GM19468 (cell line): Measurements from ENCODE around the gene ZNF224.

ENCODE experiments used
- ATAC-seq: cut with Tn5 transposase; IDR thresholded peaks from one replicate; pipeline ENCODE4 v1.9.1; 2021; ENCODE audit warnings: mild to moderate bottlenecking, moderate library complexity, moderate number of reproducible peaks; ENCODE audit not compliant: unreplicated experiment; ENCODE audit errors: extremely low read depth

The ZNF224 gene

GRCh38 chr19:44093931-44094765, at the start of gene ZNF224:
TSS of gene ZNF224 (plus strand) at chr19:44094361. CDS start at chr19:44097874, 3,513 bp downstream.
- ATAC-seq = peak; percentile 60

GRCh38 chr19:44050740-44051649, 43.2 kb upstream of the ZNF224 start:
- ATAC-seq = no peak

- ATAC-seq = no peak
These were observed 42.3 kb upstream of the ZNF224 start, which contains the start of gene ZNF223 for GRCh38 chr19:44051650-44052402. TSS of gene ZNF223 (plus strand) at chr19:44052036. CDS start at chr19:44055177, 3,141 bp downstream.

GRCh38 chr19:44055870-44056269, 38.3 kb upstream of the ZNF224 start:
- no peak for ATAC-seq

GRCh38 chr19:44059229-44059628, 34.9 kb upstream of the ZNF224 start:
- no peak for ATAC-seq

- no peak for ATAC-seq
These were observed 33.1 kb upstream of the ZNF224 start for GRCh38 chr19:44061038-44061437.

- ATAC-seq = no peak
These were observed 27.9 kb upstream of the ZNF224 start for GRCh38 chr19:44066305-44066704.

- ATAC-seq = no peak
These were observed 24.7 kb upstream of the ZNF224 start for GRCh38 chr19:44069415-44069814.

GRCh38 chr19:44071824-44072542, 22.2 kb upstream of the ZNF224 start, which contains the start of gene ZNF284:
TSS of gene ZNF284 (plus strand) at chr19:44072159. CDS start at chr19:44076390, 4,231 bp downstream.
- peak; percentile 87 for ATAC-seq

- no peak for ATAC-seq
These were observed 21.4 kb upstream of the ZNF224 start for GRCh38 chr19:44072543-44073401.

GRCh38 chr19:44076325-44076724, 17.8 kb upstream of the ZNF224 start:
- no peak for ATAC-seq

GRCh38 chr19:44092108-44092507, 2.1 kb upstream of the ZNF224 start:
- no peak for ATAC-seq

GRCh38 chr19:44107751-44108150, 13.6 kb downstream of the ZNF224 start:
- no peak for ATAC-seq

GRCh38 chr19:44109458-44109857, 15.3 kb downstream of the ZNF224 start:
- ATAC-seq = no peak

GRCh38 chr19:44111910-44112463, 17.8 kb downstream of the ZNF224 start:
- ATAC-seq = no peak

GRCh38 chr19:44112802-44113137, 18.6 kb downstream of the ZNF224 start:
- ATAC-seq = no peak

GRCh38 chr19:44113138-44113783, 19.1 kb downstream of the ZNF224 start, which contains the start of gene ZNF225:
TSS of gene ZNF225 (plus strand) at chr19:44113399. CDS start at chr19:44115828, 2,429 bp downstream.
- ATAC-seq = peak; percentile 74
